IMR-90 (cell line): Measurements from ENCODE around the gene FAM124B. TPM values are rescaled to one million over a fixed set of nuclear protein-coding genes. Genes with fewer than 3 reads are reported as not detected.

Experiments used
- ATAC-seq: fragments of 200-7000 bp; cut with Tn5 transposase; 2 replicates; pipeline ENCODE4 v1.9.1; 2020; ENCODE audit warnings: low read depth, mild to moderate bottlenecking, moderate library complexity
- Bru-seq: library from RNA; stranded (reverse); fragments of 400-500 nt; gene quantifications from one replicate; lab custom pipeline; 2021; lab: Mats Ljungman, UMichigan
- BruChase-seq, 2 experiments: library from RNA; stranded (reverse); fragments of 400-500 nt; gene quantifications; one replicate each; lab custom pipeline; 2021; lab: Mats Ljungman, UMichigan
- BruUV-seq: library from RNA; stranded (reverse); fragments of 400-500 nt; replicated peaks from 2 replicates; lab custom pipeline; 2021; lab: Mats Ljungman, UMichigan
- CTCF ChIA-PET: fragments of 300-600 bp; formaldehyde crosslinking; extraction: SDS; loops from one replicate; lab custom pipeline; 2021; ENCODE audit warnings: antibody characterized with exemption; lab: Yijun Ruan, JAX
- POLR2A ChIA-PET: fragments of 300-600 bp; sonication (Branson Sonifier 250); formaldehyde crosslinking; loops from one replicate; lab custom pipeline; 2022; ENCODE audit warnings: antibody characterized with exemption; ENCODE audit not compliant: unreplicated experiment; lab: Charles Lee
- DNase-seq: peaks from one replicate; pipeline ENCODE4 v3.0.0; 2013
- H2AFZ ChIP-seq: replicated peaks from 2 replicates; pipeline ENCODE3; 2013; ENCODE audit warnings: low read length, mild to moderate bottlenecking; ENCODE audit not compliant: poor library complexity
- H2AK5ac ChIP-seq: 2 replicates; pipeline ENCODE4 v1.6.1; 2013; ENCODE audit warnings: low read depth, low read length, inconsistent platforms
- H2AK9ac ChIP-seq: replicated peaks from 2 replicates; pipeline ENCODE3; 2013; ENCODE audit warnings: mild to moderate bottlenecking, low read depth, low read length, moderate library complexity; ENCODE audit not compliant: poor library complexity
- H2BK120ac ChIP-seq: 2 replicates; pipeline ENCODE4 v1.6.1; 2013; ENCODE audit warnings: low read depth, low read length, inconsistent platforms
- H2BK15ac ChIP-seq: 3 replicates; pipeline ENCODE4 v1.6.1; 2013; ENCODE audit warnings: low read depth, low read length, inconsistent platforms
- H2BK20ac ChIP-seq: 2 replicates; pipeline ENCODE4 v1.6.1; 2013; ENCODE audit warnings: low read depth, mild to moderate bottlenecking, inconsistent platforms, low read length, moderate library complexity
- H2BK5ac ChIP-seq: 2 replicates; pipeline ENCODE4 v1.6.1; 2013; ENCODE audit warnings: mild to moderate bottlenecking, low read depth, low read length, inconsistent platforms; ENCODE audit not compliant: poor library complexity, severe bottlenecking
- H3K14ac ChIP-seq: replicated peaks from 2 replicates; pipeline ENCODE4 v1.6.1; 2013; ENCODE audit warnings: low read depth, low read length, inconsistent platforms
- H3K18ac ChIP-seq: 2 replicates; pipeline ENCODE4 v1.6.1; 2013; ENCODE audit warnings: low read depth, low read length, control low read depth
- H3K23ac ChIP-seq: 2 replicates; pipeline ENCODE4 v1.6.1; 2013; ENCODE audit warnings: low read depth, low read length, inconsistent platforms
- H3K27ac ChIP-seq: 2 replicates; pipeline ENCODE4 v1.5.1; 2013; ENCODE audit warnings: mild to moderate bottlenecking, control low read depth, low read length; ENCODE audit not compliant: insufficient read depth
- H3K27me3 ChIP-seq: 2 replicates; pipeline ENCODE4 v1.6.1; 2013; ENCODE audit warnings: low read length; ENCODE audit not compliant: control insufficient read depth, insufficient read depth
- H3K36me3 ChIP-seq: 2 replicates; pipeline ENCODE4 v1.6.1; 2013; ENCODE audit warnings: low read length, mixed read lengths; ENCODE audit not compliant: control insufficient read depth, insufficient read depth
- H3K4ac ChIP-seq: 2 replicates; pipeline ENCODE4 v1.6.1; 2013; ENCODE audit warnings: low read depth, low read length, inconsistent platforms
- H3K4me1 ChIP-seq: 2 replicates; pipeline ENCODE4 v1.6.1; 2013; ENCODE audit warnings: low read length, mixed read lengths; ENCODE audit not compliant: control insufficient read depth, insufficient read depth
- H3K4me2 ChIP-seq: 2 replicates; pipeline ENCODE4 v1.6.1; 2013; ENCODE audit warnings: low read depth, mild to moderate bottlenecking, control low read depth, low read length, moderate library complexity
- H3K4me3 ChIP-seq: 2 replicates; pipeline ENCODE4 v1.5.1; 2013; ENCODE audit warnings: low read depth, mild to moderate bottlenecking, control low read depth, low read length, moderate library complexity; ENCODE audit not compliant: insufficient read depth
- H3K56ac ChIP-seq: 2 replicates; pipeline ENCODE4 v1.6.1; 2013; ENCODE audit warnings: low read length, inconsistent platforms; ENCODE audit not compliant: insufficient read depth; ENCODE audit errors: extremely low read depth
- H3K79me1 ChIP-seq, 2 experiments: 2 replicates each; pipeline ENCODE4 v1.6.1; 2013; ENCODE audit warnings: low read length in 2 of 2, inconsistent platforms in 1 of 2, low read depth in 1 of 2
- H3K9ac ChIP-seq: 2 replicates; pipeline ENCODE4 v1.6.1; 2013; ENCODE audit warnings: low read depth, low read length, control low read depth
- H3K9me1 ChIP-seq: 2 replicates; pipeline ENCODE4 v1.6.1; 2013; ENCODE audit warnings: low read length, inconsistent platforms; ENCODE audit not compliant: insufficient read depth
- H3K9me3 ChIP-seq: 2 replicates; pipeline ENCODE4 v1.6.1; 2013; ENCODE audit warnings: low read length; ENCODE audit not compliant: control insufficient read depth, insufficient read depth
- H4K20me1 ChIP-seq: 2 replicates; pipeline ENCODE4 v1.6.1; 2013; ENCODE audit warnings: low read length, inconsistent platforms; ENCODE audit not compliant: insufficient read depth
- H4K5ac ChIP-seq: 2 replicates; pipeline ENCODE4 v1.6.1; 2013; ENCODE audit warnings: mild to moderate bottlenecking, low read depth, low read length, control low read depth
- H4K8ac ChIP-seq, 2 experiments: 2 replicates each; pipeline ENCODE4 v1.6.1; 2013; ENCODE audit warnings: low read depth in 2 of 2, low read length in 2 of 2, control low read depth in 1 of 2, inconsistent platforms in 1 of 2
- H4K91ac ChIP-seq: 2 replicates; pipeline ENCODE4 v1.6.1; 2013; ENCODE audit warnings: low read depth, low read length, inconsistent platforms; ENCODE audit not compliant: insufficient read depth
- BHLHE40 ChIP-seq: fragments of 150-350 bp; IDR thresholded peaks from 2 replicates; pipeline ENCODE4 v1.6.1; 2016; ENCODE audit warnings: mild to moderate bottlenecking, low read depth, low read length
- MXI1 ChIP-seq: IDR thresholded peaks from 2 replicates; pipeline ENCODE4 v1.6.1; 2012; ENCODE audit warnings: low read depth, mild to moderate bottlenecking, low read length, moderate library complexity, borderline replicate concordance
- NFE2L2 ChIP-seq: fragments of 150-350 bp; IDR thresholded peaks from 2 replicates; pipeline ENCODE4 v1.6.1; 2016; ENCODE audit warnings: low read depth, mild to moderate bottlenecking, low read length
- RAD21 ChIP-seq: IDR thresholded peaks from 2 replicates; pipeline ENCODE4 v1.6.1; 2012; ENCODE audit warnings: low read length, improper control_type of control experiment
- SMC3 ChIP-seq: fragments of 150-350 bp; IDR thresholded peaks from 2 replicates; pipeline ENCODE4 v1.6.1; 2016; ENCODE audit warnings: low read depth, mild to moderate bottlenecking, antibody characterized with exemption, low read length, moderate library complexity
- WGBS, 2 experiments: methylation state at CpG; one replicate each; pipeline versions ENCODE4 v1.1.5 to v1.1.7; 2013; ENCODE audit warnings: missing lambda C conversion rate in 2 of 2; ENCODE audit not compliant: insufficient read length in 1 of 2; ENCODE audit errors: extremely low coverage in 2 of 2; 5-methylcytosine and 5-hydroxymethylcytosine counted together
- dilution Hi-C: fragments of 300-500 bp; cut with HindIII; formaldehyde crosslinking; loops from one replicate; pipeline ENCODE4 v1.14.3; 2018; ENCODE audit warnings: low sequenced_read_pairs; ENCODE audit not compliant: unreplicated experiment
- in situ Hi-C: fragments of 300-500 bp; cut with MboI; formaldehyde crosslinking; loops from 3 replicates; pipeline ENCODE4 v1.14.3; 2019; ENCODE audit warnings: low sequenced_read_pairs, inconsistent platforms, mixed read lengths
- intact Hi-C: fragments of 100-400 bp; cut with micrococcal nuclease; formaldehyde crosslinking; loops from 2 replicates; pipeline ENCODE4 v1.10.0; 2022
- long read RNA-seq: library from polyadenylated mRNA; unstranded; transcript quantifications from one replicate; pipeline ENCODE4 v2.0.0, GENCODE V29; 2021; ENCODE audit not compliant: unreplicated experiment
- polyA plus RNA-seq, 3 experiments: library from polyadenylated mRNA; depleted of rRNA; stranded (reverse); fragments of >200 nt; gene quantifications; 2 replicates each; pipeline ENCODE4 v1.2.3, GENCODE V29; 2012; ENCODE audit warnings: low replicate concordance in 1 of 3
- total RNA-seq: library from RNA; depleted of rRNA; stranded (reverse); fragments of >200 nt; gene quantifications from 2 replicates; pipeline ENCODE4 v1.2.3, GENCODE V29; 2012; rRNA removed
- TF ChIP-seq, protein P1 (sequence below): fragments of 150-350 bp; IDR thresholded peaks from 2 replicates; pipeline ENCODE4 v1.6.1; 2017; ENCODE audit warnings: mild to moderate bottlenecking, antibody characterized with exemption, low read length, low read depth

Gene FAM124B, protein sequence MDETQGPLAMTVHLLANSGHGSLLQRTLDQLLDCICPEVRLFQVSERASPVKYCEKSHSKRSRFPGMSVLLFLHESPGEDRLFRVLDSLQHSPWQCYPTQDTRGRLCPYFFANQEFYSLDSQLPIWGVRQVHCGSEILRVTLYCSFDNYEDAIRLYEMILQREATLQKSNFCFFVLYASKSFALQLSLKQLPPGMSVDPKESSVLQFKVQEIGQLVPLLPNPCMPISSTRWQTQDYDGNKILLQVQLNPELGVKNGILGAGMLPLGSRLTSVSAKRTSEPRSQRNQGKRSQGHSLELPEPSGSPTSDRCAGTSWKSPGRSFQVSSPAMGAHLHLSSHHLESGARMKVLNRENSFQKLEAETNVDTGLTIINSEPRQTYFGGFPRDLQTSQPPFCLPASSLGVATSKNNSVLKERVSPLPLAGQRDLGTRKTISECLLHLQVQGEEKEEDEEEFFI
- total RNA-seq = not detected in 2 replicates
- not detected in 2 replicates for polyA plus RNA-seq (2012; rRNA removed)
- polyA plus RNA-seq (2012; cell fraction: cytosol; rRNA removed) = not detected in 2 replicates
- polyA plus RNA-seq (2012; cell fraction: nucleus; rRNA removed; ENCODE audit: low replicate concordance) = 0.03 TPM in 1 of 2 replicates, not detected in the other
- Bru-seq, nascent RNA = percentile 13 among the genes with signal in this experiment
- percentile 22 among the genes with signal in this experiment for BruChase-seq, experiment 1, labeled RNA remaining after a 6-hour chase
- BruChase-seq, experiment 2, labeled RNA remaining after a 2-hour chase = percentile 16 among the genes with signal in this experiment
- long read RNA-seq = 0 reads

DNA sequence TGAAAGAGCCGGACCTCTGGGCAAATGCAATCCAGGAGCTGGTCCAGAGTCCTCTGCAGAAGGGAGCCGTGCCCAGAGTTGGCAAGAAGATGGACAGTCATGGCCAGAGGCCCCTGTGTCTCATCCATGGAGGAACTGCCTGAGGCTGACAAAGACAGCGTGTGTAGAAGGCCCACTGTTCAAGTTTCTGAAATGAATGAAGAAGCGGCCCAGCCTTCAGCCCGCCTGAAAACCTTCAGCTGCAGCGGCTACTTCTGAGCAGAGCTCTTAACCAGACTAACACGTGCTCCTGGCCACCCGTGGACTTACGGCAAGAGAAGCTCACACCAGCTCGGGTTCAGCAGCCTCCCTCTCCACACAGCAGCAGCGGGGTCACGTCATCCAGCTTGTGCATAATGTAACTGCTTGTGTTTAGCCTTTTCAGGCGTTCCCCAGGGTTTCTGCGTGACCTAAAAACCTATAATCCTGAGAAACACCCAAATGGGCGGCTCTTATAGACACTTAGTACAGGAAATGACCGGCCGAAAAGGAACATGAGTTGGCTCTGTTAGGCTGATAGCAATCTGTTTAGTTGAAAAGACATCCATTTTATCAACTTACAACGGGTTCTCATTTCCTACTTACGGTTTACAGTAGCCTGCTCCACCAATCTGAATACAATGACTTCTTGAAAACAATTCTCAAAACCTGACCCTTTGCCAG lies at the start of gene FAM124B:
Gene FAM124B, minus strand, starts transcription at position 467 of the 702 bp plus-strand sequence. Its CDS starts 339 bp downstream, at position 128.
- Histone ChIP-seq H4K91ac (no peak within 1 kb of the TSS), H2BK5ac (no peak within 1 kb of the TSS), H3K18ac (no peak within 1 kb of the TSS), H2AK9ac (no peak within 1 kb of the TSS), H4K5ac (no peak within 1 kb of the TSS), H3K79me1 (no peaks in the 10 kb centered on the region), H3K9me3 (peaks cover 5% of the 10 kb centered on the region; the same call in 1 of the 2 replicates), H3K27me3 (no peaks in the 10 kb centered on the region; the same call in 1 of the 2 replicates), H3K4ac (no peak within 1 kb of the TSS), H3K36me3 (no peaks in the 10 kb centered on the region), H2AK5ac (no peak within 1 kb of the TSS), H3K4me3 (no peak within 1 kb of the TSS), H2BK20ac (no peak within 1 kb of the TSS), H3K9me1 (no peaks in the 10 kb centered on the region), H4K20me1 (no peaks in the 10 kb centered on the region), H3K27ac (no peak within 1 kb of the TSS), H3K23ac (no peak within 1 kb of the TSS), H3K4me2 (peak within 1 kb of the TSS; percentile 19), H2BK15ac (no peak within 1 kb of the TSS), H4K8ac (no peak within 1 kb of the TSS), H3K4me1 (no peaks in the 10 kb centered on the region), H2AFZ (peak within 1 kb of the TSS; percentile 84), H3K9ac (no peak within 1 kb of the TSS), H2BK120ac (no peak within 1 kb of the TSS), H3K14ac (peak within 1 kb of the TSS; percentile 29; the same call in 1 of the 2 replicates), H3K56ac (no peak within 1 kb of the TSS)
- no peak for TF ChIP-seq MXI1
- no peak for TF ChIP-seq SMC3
- TF ChIP-seq, protein P1, sequence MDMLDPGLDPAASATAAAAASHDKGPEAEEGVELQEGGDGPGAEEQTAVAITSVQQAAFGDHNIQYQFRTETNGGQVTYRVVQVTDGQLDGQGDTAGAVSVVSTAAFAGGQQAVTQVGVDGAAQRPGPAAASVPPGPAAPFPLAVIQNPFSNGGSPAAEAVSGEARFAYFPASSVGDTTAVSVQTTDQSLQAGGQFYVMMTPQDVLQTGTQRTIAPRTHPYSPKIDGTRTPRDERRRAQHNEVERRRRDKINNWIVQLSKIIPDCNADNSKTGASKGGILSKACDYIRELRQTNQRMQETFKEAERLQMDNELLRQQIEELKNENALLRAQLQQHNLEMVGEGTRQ = no peak
- peak; percentile 28; the same call in 1 of the 2 replicates for TF ChIP-seq BHLHE40
- no peak for TF ChIP-seq RAD21
- TF ChIP-seq NFE2L2 = no peak
- dilution Hi-C loops (no loop called here), in situ Hi-C loops (no loop called here), intact Hi-C loops (no loop called here)
- POLR2A ChIA-PET = no interaction called here
- CTCF ChIA-PET = no interaction called here
- 44% methylated on average over 8 of the region's 19 CpGs; no CpG with 5 or more reads in 1 of the 2 experiments for WGBS, 2 experiments
- BruUV-seq = no TSS peak
- peak; percentile 42 for DNase-seq
- ATAC-seq = peak; percentile 75
